ENCODE measurements around the gene OR2AT4.
"Not testable (repeated sequence)": the region's sequence is repeated elsewhere in the genome, so short reads cannot be mapped to it uniquely, and the experiment has no call there.

OR2AT4 gene

DNA sequence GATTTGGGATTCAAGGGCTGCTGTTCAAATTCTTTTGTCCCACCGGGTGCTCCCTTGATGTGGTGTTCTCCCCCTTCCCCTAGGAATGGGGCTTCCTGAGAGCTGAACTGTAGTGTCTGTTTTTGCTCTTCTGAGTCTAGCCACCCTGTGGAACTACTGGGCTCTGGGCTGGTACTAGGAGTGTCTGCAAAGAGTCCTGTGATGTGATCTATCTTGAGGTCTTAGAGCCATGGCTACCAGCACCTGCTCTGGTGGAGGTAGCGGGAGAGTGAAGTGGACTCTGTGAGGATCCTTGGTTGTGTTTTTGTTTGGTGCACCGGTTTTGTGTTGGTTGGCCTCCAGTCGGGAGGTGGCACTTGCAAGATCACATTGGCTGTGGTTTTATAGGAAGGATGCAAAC, 46.2 kb downstream of the OR2AT4 start:
- peak overlapping the region; percentile 61 for H3K4me2 ChIP-seq
- peaks cover 16% of the 10 kb centered on the region for H3K9me3 ChIP-seq
- TF ChIP-seq Cebpa-rat (IDR thresholded peaks at IDR 0.05), result no peak
- no peaks in the 10 kb centered on the region for H3K27me3 ChIP-seq
- no peaks in the 10 kb centered on the region for H4K20me1 ChIP-seq
- H3K27ac ChIP-seq, result no peak overlapping the region
- no peak overlapping the region for H3K4me3 ChIP-seq
- H3K9ac ChIP-seq, result no peak overlapping the region
- H3K36me3 ChIP-seq, result no peaks in the 10 kb centered on the region
- peaks cover 25% of the 10 kb centered on the region for H3K4me1 ChIP-seq

DNA sequence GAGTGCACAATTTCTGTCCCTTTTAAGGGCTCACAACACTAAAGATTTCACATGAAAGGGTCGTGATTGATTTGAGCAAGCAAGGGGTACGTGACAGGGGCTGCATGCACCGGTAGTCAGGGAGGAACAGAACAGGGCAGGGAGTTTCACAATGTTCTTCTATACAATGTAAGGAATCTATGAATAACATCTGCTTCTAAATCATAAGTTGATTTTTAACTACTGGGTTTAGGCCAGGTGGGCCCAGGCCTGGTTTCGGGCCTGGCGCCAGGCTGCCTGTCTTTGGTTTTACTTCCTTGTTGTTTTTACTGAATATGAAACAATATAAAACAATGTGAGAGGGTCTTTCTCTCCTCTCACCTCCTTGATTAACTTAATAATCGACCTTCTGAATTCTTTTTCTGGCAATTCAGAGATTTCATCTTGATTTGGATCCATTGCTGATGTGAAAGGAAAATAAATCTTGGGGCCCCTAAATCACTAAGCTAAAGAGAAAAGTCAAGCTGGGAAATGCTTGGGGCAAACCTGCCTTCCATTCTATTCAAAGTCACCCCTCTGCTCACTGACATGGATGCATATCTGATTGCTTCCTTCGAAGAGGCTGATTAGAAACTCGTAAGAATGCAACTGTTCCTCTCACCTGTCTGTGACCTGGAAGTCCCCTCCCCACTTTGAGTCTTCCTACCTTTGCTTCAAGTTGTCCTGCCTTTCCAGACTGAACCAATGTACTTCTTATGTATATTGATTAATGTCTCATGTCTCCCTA, 47.0 kb downstream of the OR2AT4 start:
- H3K4me2 ChIP-seq, result peak overlapping the region; percentile 61
- not testable (repeated sequence) for H4K20me1 ChIP-seq, H3K9ac ChIP-seq, H3K4me3 ChIP-seq, H3K27ac ChIP-seq, H3K27me3 ChIP-seq, H3K36me3 ChIP-seq
- peaks cover 16% of the 10 kb centered on the region for H3K9me3 ChIP-seq
- H3K4me1 ChIP-seq, result peaks cover 25% of the 10 kb centered on the region

DNA sequence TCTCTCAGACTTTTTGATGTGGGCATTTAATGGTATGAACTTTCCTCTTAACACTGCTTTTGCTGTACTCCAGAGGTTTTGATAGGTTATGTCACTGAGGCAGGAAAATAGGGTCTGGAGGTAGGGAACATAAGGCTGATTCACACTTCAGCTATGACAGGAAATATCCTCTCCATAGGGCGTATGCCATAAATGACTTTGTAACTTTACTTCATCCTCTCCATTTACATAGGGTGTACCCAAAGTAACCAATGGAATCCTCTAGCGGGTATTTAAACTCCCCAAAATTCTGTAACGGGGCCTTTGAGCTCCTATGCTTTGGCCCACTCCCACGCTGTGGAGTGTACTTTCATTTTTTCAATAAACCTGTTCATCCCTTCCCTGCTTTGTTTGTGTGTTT, 49.5 kb downstream of the OR2AT4 start:
- no peaks in the 10 kb centered on the region for H3K27me3 ChIP-seq
- H3K27ac ChIP-seq, result no peak overlapping the region
- H4K20me1 ChIP-seq, result no peaks in the 10 kb centered on the region
- peaks cover 1% of the 10 kb centered on the region for H3K9me3 ChIP-seq
- H3K4me1 ChIP-seq, result peaks cover 25% of the 10 kb centered on the region
- TF ChIP-seq Cebpa-rat (IDR thresholded peaks at IDR 0.05), result no peak
- no peaks in the 10 kb centered on the region for H3K36me3 ChIP-seq
- no peak overlapping the region for H3K4me2 ChIP-seq
- no peak overlapping the region for H3K4me3 ChIP-seq
- H3K9ac ChIP-seq, result no peak overlapping the region

DNA sequence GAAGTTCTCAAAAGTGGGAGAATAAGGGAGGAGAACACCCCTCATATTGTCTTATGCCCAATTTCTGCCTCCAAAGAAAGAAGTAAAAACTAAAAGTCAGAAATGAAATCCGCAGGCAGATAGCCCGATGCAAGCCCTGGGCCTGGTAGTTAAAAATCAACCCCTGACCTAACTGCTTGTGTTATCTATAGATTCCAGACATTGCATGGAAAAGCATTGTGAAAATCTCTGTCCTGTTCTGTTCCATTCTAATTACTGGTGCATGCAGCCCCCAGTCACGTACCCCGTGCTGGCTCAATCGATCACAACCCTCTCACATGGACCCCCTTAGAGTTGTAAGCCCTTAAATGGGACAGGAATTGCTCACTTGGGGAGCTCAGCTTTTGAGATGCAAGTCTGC, 50.0 kb downstream of the OR2AT4 start:
- H4K20me1 ChIP-seq, H3K27ac ChIP-seq, H3K9me3 ChIP-seq, H3K27me3 ChIP-seq, H3K9ac ChIP-seq, H3K4me2 ChIP-seq, H3K36me3 ChIP-seq, H3K4me3 ChIP-seq: not testable (repeated sequence)
- peaks cover 25% of the 10 kb centered on the region for H3K4me1 ChIP-seq

DNA sequence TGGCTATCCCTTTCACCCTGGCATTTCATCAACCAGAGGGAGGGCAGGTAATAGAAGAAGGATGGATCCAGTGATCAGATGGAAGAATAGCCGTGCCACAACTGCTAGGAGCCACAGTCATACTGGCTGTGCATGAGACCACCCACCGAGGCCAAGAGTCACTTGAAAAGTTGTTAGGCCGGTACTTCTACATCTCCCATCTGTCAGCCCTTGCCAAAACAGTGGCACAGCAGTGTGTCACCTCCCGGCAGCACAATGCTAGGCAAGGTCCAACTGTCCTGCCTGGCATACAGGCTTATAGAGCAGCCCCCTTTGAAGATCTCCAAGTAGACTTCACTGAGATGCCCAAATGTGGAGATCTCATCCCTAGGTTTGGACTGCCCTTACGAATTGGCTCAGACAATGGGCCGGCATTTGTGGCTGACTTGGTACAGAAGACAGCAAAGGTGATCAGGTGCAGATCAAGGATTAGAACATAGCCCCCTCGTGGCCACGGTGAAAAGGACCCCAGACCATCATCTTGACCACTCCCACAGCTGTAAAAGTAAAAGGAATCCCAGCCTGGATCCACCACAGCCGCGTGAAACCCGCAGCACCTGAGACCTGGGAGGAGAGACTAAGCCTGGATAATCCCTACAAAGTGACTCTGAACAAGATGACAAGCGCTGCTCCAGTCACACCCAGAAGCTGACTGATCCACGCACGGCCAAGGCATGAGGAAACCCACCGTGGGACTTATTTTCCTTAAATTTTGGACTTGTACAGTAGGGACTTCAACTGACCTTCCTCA, 52.1 kb downstream of the OR2AT4 start:
- H4K20me1 ChIP-seq, H3K4me1 ChIP-seq, H3K27me3 ChIP-seq, H3K4me2 ChIP-seq, H3K36me3 ChIP-seq, H3K4me3 ChIP-seq, H3K27ac ChIP-seq, H3K9me3 ChIP-seq, H3K9ac ChIP-seq: not testable (repeated sequence)

DNA sequence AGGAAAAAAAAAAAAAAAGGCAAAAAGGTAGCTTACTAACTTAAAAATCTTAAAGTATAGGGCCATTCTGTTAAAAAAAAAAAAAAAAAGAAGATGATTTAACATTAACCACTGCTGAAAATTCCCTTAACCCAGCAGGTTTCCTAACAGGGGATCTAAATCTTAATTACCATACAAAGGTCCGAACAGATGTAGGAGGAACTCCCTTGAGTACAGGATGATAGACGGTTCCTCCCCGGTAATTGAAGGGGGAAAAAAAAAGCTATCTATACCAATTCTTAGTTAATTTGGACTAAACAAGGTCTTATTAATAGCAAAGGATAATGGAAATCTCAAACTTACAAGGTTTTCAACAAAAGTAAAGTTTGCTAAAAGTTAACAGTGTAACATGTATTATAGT, 54.9 kb downstream of the OR2AT4 start:
- H3K9ac ChIP-seq, H3K4me3 ChIP-seq, H4K20me1 ChIP-seq, H3K4me1 ChIP-seq, H3K9me3 ChIP-seq, H3K27me3 ChIP-seq, H3K4me2 ChIP-seq, H3K27ac ChIP-seq, H3K36me3 ChIP-seq: not testable (repeated sequence)

DNA sequence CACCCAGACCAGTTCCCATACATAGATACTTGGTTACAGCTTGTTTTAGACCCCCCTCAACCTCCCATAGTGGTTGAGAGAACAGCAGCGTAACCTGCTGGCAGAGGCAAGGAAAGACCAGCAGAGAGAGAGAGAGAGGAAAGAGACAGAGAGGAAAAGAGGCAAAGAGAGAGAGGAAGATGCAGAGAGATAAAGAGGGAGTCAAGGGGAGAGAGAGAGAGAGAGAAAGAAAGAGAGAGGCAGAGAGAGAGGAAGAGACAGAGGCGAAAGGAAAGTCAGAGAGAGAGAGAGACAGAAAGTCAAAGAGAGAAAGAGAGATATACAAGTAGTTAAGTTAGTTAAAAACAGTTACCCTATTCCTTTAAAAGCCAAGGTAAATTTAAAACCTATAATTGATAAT, 55.4 kb downstream of the OR2AT4 start:
- Histone ChIP-seq H3K36me3 (no peaks in the 10 kb centered on the region), H3K27me3 (no peaks in the 10 kb centered on the region), H4K20me1 (no peaks in the 10 kb centered on the region), H3K4me2 (no peak overlapping the region), H3K4me3 (no peak overlapping the region), H3K4me1 (peaks cover 3% of the 10 kb centered on the region), H3K9me3 (peaks cover 7% of the 10 kb centered on the region; the same call in 1 of the 2 replicates), H3K27ac (no peak overlapping the region), H3K9ac (no peak overlapping the region)
- TF ChIP-seq Cebpa-rat (IDR thresholded peaks at IDR 0.05), result no peak

DNA sequence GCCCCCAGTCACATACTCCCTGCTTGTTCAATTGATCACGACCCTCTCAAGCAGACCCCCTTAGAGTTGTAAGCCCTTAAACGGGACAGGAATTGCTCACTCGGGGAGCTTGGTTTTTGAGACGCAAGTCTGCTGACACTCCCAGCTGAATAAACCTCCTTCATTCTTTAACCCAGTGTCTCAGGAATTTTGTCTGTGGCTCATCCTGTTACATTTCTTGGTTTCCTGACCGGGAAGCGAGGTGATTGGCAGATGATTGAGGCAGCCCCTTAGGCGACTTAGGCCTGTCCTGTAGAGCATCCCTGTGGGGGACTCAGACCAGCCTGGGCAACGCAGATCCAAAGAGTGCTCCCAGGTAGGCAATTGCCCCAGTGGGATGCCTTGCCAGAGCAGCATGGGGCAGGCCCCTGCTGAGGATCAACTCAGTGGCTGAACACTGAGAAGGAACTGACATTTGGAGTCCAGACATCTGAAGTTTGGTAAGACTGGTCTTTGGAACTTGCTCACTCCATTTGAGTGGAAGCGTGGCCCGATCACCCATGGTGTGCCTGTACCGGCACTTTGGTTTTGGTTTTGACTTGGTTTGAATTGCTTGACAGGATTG, 56.4 kb downstream of the OR2AT4 start:
- Histone ChIP-seq H3K27me3 (no peaks in the 10 kb centered on the region), H4K20me1 (no peaks in the 10 kb centered on the region), H3K36me3 (no peaks in the 10 kb centered on the region), H3K4me3 (no peak overlapping the region), H3K4me2 (no peak overlapping the region), H3K27ac (no peak overlapping the region), H3K9ac (no peak overlapping the region), H3K4me1 (peaks cover 13% of the 10 kb centered on the region), H3K9me3 (peaks cover 7% of the 10 kb centered on the region; the same call in 1 of the 2 replicates)
- TF ChIP-seq Cebpa-rat (IDR thresholded peaks at IDR 0.05), result no peak

DNA sequence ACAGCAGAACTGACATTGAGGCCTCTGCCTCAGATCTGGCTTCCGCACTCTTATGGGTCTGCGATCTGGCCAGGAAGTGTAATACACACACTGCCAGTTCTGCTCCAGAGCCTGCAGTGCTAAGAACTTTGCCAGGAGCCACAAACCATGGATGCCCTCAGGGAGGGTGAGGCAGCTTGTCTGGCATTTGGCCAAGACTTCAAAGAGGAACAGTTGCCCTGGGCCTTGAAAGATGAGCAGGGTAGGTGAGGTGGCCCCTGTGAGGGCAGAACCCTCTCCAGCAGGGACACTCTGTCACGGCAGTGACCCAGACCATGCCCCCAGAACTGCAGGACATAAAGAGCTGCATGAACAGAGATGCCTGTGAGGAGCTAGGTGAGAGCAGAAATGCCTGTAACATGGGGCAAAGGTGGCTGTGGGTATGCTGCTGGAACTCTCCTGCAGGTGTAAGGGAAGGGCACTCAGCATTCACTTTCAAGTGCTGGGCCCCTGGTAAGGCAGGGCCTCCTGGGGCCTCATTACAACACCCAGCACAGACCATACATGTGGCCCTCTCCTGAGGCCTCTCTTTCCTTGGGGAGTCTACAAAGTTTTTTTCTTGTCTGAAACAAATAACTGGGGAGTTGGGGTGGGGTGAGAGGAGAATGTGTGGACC, 60.6 kb downstream of the OR2AT4 start:
- Histone ChIP-seq H3K4me3 (no peak overlapping the region), H3K27ac (no peak overlapping the region)
- no peak for TF ChIP-seq Cebpa-rat (IDR thresholded peaks at IDR 0.05)

DNA sequence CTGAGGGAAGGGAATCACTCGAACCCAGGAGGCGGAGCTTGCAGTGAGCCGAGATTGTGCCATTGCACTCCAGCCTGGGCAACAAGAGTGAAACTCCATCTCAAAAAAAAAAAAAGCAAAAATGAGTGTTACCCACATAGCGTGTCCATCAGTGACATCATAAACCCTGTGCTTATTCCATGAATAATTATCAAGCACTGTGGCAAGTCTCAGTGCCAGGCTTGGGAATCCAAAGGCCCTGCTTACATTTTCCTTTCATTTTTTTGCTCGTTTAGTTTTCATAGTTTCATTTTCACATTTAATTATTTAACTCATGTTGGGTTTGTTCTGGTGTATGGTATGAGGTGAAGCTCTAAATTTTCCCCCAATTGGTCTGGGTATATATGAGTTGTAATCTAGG, 61.4 kb downstream of the OR2AT4 start:
- peaks cover 22% of the 10 kb centered on the region for H3K4me1 ChIP-seq
- H3K36me3 ChIP-seq, result no peaks in the 10 kb centered on the region
- H3K27me3 ChIP-seq, result no peaks in the 10 kb centered on the region
- no peak overlapping the region for H3K9ac ChIP-seq
- H3K4me3 ChIP-seq, result no peak overlapping the region
- H4K20me1 ChIP-seq, result no peaks in the 10 kb centered on the region
- H3K9me3 ChIP-seq, result 0 out of 2 replicates have a peak, but pooled peaks cover 2% of the 10 kb centered on the region
- TF ChIP-seq Cebpa-rat (IDR thresholded peaks at IDR 0.05), result no peak
- H3K27ac ChIP-seq, result no peak overlapping the region
- peak overlapping the region; percentile 38 for H3K4me2 ChIP-seq

More for the DNA sequence above, 60.6 kb downstream of the OR2AT4 start:
- Histone ChIP-seq H3K9me3 (0 out of 2 replicates have a peak, but pooled peaks cover 7% of the 10 kb centered on the region), H3K4me2 (peak overlapping the region; percentile 38), H4K20me1 (no peaks in the 10 kb centered on the region), H3K9ac (no peak overlapping the region), H3K4me1 (peaks cover 22% of the 10 kb centered on the region), H3K27me3 (no peaks in the 10 kb centered on the region), H3K36me3 (no peaks in the 10 kb centered on the region)
